Neural progenitor cell (in vitro differentiated cells): ENCODE results near the gene IL5.

Source experiments
- EZH2 ChIP-seq: fragments of 200-600 bp; sonication (generic); IDR thresholded peaks from 2 replicates; pipeline ENCODE4 v1.6.1; 2017; ENCODE audit warnings: antibody characterized with exemption, mild to moderate bottlenecking, moderate library complexity
- TF ChIP-seq, protein P1 (sequence below): fragments of 200-600 bp; sonication (generic); IDR thresholded peaks from 2 replicates; pipeline ENCODE4 v1.5.1; 2017; ENCODE audit warnings: antibody characterized with exemption, mild to moderate bottlenecking

- TF ChIP-seq, protein P1, sequence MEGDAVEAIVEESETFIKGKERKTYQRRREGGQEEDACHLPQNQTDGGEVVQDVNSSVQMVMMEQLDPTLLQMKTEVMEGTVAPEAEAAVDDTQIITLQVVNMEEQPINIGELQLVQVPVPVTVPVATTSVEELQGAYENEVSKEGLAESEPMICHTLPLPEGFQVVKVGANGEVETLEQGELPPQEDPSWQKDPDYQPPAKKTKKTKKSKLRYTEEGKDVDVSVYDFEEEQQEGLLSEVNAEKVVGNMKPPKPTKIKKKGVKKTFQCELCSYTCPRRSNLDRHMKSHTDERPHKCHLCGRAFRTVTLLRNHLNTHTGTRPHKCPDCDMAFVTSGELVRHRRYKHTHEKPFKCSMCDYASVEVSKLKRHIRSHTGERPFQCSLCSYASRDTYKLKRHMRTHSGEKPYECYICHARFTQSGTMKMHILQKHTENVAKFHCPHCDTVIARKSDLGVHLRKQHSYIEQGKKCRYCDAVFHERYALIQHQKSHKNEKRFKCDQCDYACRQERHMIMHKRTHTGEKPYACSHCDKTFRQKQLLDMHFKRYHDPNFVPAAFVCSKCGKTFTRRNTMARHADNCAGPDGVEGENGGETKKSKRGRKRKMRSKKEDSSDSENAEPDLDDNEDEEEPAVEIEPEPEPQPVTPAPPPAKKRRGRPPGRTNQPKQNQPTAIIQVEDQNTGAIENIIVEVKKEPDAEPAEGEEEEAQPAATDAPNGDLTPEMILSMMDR: no peak
- no peak for TF ChIP-seq EZH2
These were observed 47.8 kb upstream of the IL5 start for GRCh38 chr5:132591145-132591544.
